Activated CD8-positive, alpha-beta memory T cell treated with anti-CD3 and anti-CD28 coated beads for 1 hour (primary cell): ENCODE results near the gene CREB3L2.

Experiments used
- DNase-seq, 2 donors: peaks; one replicate each; pipeline ENCODE4 v3.0.0-alpha.2; 2020; ENCODE audit warnings: low read depth in 1 of 2; ENCODE audit errors: extremely low read depth in 1 of 2

CREB3L2 gene

GRCh38 chr7:137953665-137954470, 48.0 kb downstream of the CREB3L2 start:
- no peak for DNase-seq

GRCh38 chr7:137953043-137953664, 48.7 kb downstream of the CREB3L2 start:
- DNase-seq: no peak

- no peak for DNase-seq
These were observed 49.5 kb downstream of the CREB3L2 start for GRCh38 chr7:137952426-137952805.

GRCh38 chr7:137951700-137952425, 50.0 kb downstream of the CREB3L2 start:
- no peak for DNase-seq

GRCh38 chr7:137950967-137951366, 50.9 kb downstream of the CREB3L2 start:
- DNase-seq: no peak

- no peak for DNase-seq
These were observed 51.6 kb downstream of the CREB3L2 start for GRCh38 chr7:137950263-137950621.

- DNase-seq: no peak
These were observed 52.2 kb downstream of the CREB3L2 start for GRCh38 chr7:137949416-137950262.

- no peak for DNase-seq
These were observed 53.0 kb downstream of the CREB3L2 start for GRCh38 chr7:137948845-137949330.

- no peak for DNase-seq
These were observed 53.6 kb downstream of the CREB3L2 start for GRCh38 chr7:137948083-137948844.

GRCh38 chr7:137947046-137947445, 54.8 kb downstream of the CREB3L2 start:
- DNase-seq: no peak

GRCh38 chr7:137946011-137946410, 55.9 kb downstream of the CREB3L2 start:
- no peak for DNase-seq

- no peak for DNase-seq
These were observed 57.7 kb downstream of the CREB3L2 start for GRCh38 chr7:137944168-137944567.

GRCh38 chr7:137943132-137943551, 58.7 kb downstream of the CREB3L2 start:
- no peak for DNase-seq

- no peak for DNase-seq
These were observed 59.3 kb downstream of the CREB3L2 start for GRCh38 chr7:137942484-137943115.

GRCh38 chr7:137940656-137941518, 61.0 kb downstream of the CREB3L2 start:
- DNase-seq: no peak

GRCh38 chr7:137940218-137940617, 61.7 kb downstream of the CREB3L2 start:
- DNase-seq: no peak

GRCh38 chr7:137937202-137937560, 64.7 kb downstream of the CREB3L2 start:
- DNase-seq: no peak

- no peak for DNase-seq
These were observed 65.2 kb downstream of the CREB3L2 start for GRCh38 chr7:137936509-137937201.
